Epithelial cell of esophagus (primary cell): Measurements from ENCODE around the gene SENP3.

Source experiments
- DNase-seq: peaks from one replicate; pipeline ENCODE4 v3.0.0; 2010; ENCODE audit warnings: low read depth
- H3K4me3 ChIP-seq: 2 replicates; pipeline ENCODE4 v1.5.1; 2011; ENCODE audit warnings: mild to moderate bottlenecking, low read length, control low read depth
- CTCF ChIP-seq: IDR thresholded peaks from 2 replicates; pipeline ENCODE4 v1.5.1; 2011; ENCODE audit warnings: low read depth, mild to moderate bottlenecking, low read length, control low read depth, inconsistent platforms; ENCODE audit not compliant: insufficient read depth; ENCODE audit errors: missing control alignments

Gene SENP3

DNA sequence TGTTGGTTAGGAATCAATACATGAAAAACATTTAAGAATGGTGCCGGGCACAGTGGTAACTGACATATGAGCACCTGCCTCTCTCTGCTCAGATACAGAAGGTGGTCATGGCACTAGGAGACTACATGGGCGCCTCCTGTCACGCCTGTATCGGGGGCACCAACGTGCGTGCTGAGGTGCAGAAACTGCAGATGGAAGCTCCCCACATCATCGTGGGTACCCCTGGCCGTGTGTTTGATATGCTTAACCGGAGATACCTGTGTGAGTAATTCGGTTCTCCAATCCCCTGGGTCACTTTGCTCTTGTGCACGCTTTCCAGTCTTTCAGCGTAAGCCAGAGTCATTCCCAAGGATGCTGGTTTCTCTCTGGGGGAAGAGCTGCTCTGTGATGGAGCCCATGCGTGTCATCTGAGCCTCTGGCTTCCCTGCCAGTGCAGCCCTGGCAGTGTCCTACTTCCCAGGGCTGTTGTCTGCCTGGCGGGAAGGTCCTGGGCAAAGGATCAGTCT lies 14.8 kb downstream of the SENP3 start:
- no peak for DNase-seq
- TF ChIP-seq CTCF: no peak
- H3K4me3 ChIP-seq: no peak overlapping the region

GRCh38 chr17:7577327-7578199 lies 15.8 kb downstream of the SENP3 start:
- no peak for DNase-seq
- H3K4me3 ChIP-seq: no peak overlapping the region
- TF ChIP-seq CTCF: no peak

DNA sequence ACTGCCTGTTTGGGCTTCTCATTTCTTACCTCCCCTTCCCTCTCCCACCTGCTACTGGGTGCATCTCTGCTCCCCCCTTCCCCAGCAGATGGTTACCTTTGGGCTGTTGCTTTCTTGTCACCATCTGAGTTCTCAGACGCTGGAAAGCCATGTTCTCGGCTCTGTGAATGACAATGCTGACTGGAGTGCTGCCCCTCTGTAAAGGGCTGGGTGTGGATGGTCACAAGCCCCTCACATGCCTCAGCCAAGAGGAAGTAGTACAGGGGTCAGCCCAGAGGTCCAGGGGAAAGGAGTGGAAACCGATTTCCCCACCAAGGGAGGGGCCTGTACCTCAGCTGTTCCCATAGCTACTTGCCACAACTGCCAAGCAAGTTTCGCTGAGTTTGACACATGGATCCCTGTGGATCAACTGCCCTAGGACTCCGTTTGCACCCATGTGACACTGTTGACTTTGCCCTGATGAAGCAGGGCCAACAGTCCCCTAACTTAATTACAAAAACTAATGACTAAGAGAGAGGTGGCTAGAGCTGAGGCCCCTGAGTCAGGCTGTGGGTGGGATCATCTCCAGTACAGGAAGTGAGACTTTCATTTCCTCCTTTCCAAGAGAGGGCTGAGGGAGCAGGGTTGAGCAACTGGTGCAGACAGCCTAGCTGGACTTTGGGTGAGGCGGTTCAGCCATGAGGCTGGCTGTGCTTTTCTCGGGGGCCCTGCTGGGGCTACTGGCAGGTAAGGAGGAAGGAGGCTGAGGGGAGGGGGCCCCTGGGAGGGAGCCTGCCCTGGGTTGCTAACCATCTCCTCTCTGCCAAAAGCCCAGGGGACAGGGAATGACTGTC lies 17.5 kb downstream of the SENP3 start, which contains the start of gene CD68:
TSS of gene CD68 (plus strand) at position 638 of the 833 bp plus-strand sequence. CDS start at position 678, 40 bp downstream.
- TF ChIP-seq CTCF: no peak
- peak within 1 kb of the TSS; percentile 35 for H3K4me3 ChIP-seq
- DNase-seq: peak; percentile 98

- TF ChIP-seq CTCF: no peak
- no peak for DNase-seq
- H3K4me3 ChIP-seq: peak overlapping the region; percentile 35
These were observed 18.3 kb downstream of the SENP3 start for GRCh38 chr17:7579834-7580603.

DNA sequence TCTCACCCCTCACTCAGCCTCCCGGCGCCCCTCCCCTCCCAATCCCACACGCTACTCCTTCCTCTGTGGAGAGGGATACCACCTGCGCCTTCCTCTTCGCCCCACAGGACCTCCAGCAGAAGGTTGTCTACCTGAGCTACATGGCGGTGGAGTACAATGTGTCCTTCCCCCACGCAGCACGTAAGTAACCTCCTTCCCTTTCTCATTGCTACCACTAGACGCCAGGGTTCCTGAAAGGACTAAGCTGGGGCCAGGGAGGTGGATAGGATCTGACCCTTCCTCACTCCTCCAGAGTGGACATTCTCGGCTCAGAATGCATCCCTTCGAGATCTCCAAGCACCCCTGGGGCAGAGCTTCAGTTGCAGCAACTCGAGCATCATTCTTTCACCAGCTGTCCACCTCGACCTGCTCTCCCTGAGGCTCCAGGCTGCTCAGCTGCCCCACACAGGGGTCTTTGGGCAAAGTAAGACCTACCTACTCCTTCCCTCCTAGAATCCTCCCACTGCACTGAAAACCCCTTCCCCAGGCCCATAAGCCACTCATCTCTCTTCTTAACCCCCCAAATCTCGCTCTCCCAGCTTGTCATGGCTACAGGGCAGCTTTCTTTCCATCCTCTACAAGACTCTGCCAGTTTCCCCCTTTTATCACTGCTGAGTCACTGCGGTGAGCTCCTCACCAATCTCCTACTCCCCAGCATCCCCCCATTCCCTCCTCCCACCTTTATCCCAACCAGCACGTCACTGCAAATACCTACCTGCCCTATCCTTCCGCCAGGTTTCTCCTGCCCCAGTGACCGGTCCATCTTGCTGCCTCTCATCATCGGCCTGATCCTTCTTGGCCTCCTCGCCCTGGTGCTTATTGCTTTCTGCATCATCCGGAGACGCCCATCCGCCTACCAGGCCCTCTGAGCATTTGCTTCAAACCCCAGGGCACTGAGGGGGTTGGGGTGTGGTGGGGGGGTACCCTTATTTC lies 19.2 kb downstream of the SENP3 start:
- no peak overlapping the region for H3K4me3 ChIP-seq
- TF ChIP-seq CTCF: no peak
- DNase-seq: peak; percentile 60
